ENCODE measurements around the gene CEP120. TPM values are rescaled to one million over a fixed set of nuclear protein-coding genes. Genes with fewer than 3 reads are reported as not detected.
"Not testable (repeated sequence)": the region's sequence is repeated elsewhere in the genome, so short reads cannot be mapped to it uniquely, and the experiment has no call there.

The CEP120 gene
- total RNA-seq, 1 experiment from 2014 or later: 25.5 TPM

DNA sequence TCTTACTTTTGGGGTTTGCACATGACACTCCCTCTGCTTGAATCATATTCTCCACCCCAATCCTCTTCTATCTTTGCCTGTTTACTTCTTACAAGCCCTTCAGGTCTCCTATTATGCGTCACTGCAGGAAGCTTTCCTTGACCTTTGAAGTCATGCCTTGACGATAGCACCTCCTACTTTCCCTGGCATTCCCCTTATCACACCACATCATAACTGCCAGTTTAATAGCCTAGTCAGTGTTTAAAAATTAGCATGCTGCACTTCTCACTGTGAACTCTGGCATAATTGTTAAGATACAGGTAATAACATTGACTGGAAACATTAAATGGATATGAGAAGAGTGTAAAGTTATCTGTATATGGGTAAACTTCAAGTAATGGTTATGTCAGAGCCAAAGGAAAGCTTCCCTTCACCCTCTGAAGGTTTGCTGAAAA lies 37.1 kb upstream of the CEP120 start:
- no peak overlapping the region for H3K4me3 ChIP-seq (ENCODE audit: low read depth, low read length, poor library complexity, severe bottlenecking)
- CTCF ChIA-PET: no interaction called here

DNA sequence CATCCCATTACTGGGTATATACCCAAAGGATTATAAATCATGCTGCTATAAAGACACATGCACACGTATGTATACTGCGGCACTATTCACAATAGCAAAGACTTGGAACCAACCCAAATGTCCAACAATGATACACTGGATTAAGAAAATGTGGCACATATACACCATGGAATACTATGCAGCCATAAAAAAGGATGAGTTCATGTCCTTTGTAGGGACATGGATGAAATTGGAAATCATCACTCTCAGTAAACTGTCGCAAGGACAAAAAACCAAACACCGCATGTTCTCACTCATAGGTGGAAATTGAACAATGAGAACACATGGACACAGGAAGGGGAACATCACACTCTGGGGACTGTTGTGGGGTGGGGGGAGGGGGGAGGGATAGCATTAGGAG lies 35.8 kb upstream of the CEP120 start:
- POLR2A ChIA-PET (ENCODE audit: low non-redundant PET); H3K36me3 ChIP-seq (ENCODE audit: insufficient read depth, low read length, poor library complexity, severe bottlenecking); H3K9me3 ChIP-seq (ENCODE audit: low read depth, low read length, poor library complexity, severe bottlenecking); H3K27ac ChIP-seq (ENCODE audit: low read depth, low read length, poor library complexity, severe bottlenecking); CTCF ChIA-PET; DNase-seq (ENCODE audit: low spot score); BruUV-seq (replicated peaks); intact Hi-C loops (cut with micrococcal nuclease; ENCODE audit: unreplicated experiment); H3K27me3 ChIP-seq (replicated peaks; ENCODE audit: insufficient read depth, low read depth, low read length, poor library complexity); H3K4me3 ChIP-seq (ENCODE audit: low read depth, low read length, poor library complexity, severe bottlenecking): not testable (repeated sequence)
- H3K4me1 ChIP-seq (ENCODE audit: insufficient read depth, low read length, poor library complexity, severe bottlenecking): peaks cover 40% of the 10 kb centered on the region

More for the DNA sequence above, 37.1 kb upstream of the CEP120 start:
- Histone ChIP-seq H3K4me1 (ENCODE audit: insufficient read depth, low read length, poor library complexity, severe bottlenecking) (peaks cover 28% of the 10 kb centered on the region), H3K9me3 (ENCODE audit: low read depth, low read length, poor library complexity, severe bottlenecking) (no peaks in the 10 kb centered on the region), H3K27me3 (replicated peaks; ENCODE audit: insufficient read depth, low read depth, low read length, poor library complexity) (no peaks in the 10 kb centered on the region), H3K36me3 (ENCODE audit: insufficient read depth, low read length, poor library complexity, severe bottlenecking) (no peaks in the 10 kb centered on the region), H3K27ac (ENCODE audit: low read depth, low read length, poor library complexity, severe bottlenecking) (no peak overlapping the region)
- POLR2A ChIA-PET (ENCODE audit: low non-redundant PET): no interaction called here
- peak; percentile 18 for DNase-seq (ENCODE audit: low spot score)
- intact Hi-C loops (cut with micrococcal nuclease; ENCODE audit: unreplicated experiment): no loop called here
- BruUV-seq (replicated peaks): no TSS peak
- no peak for TF ChIP-seq EZH2 (IDR thresholded peaks at IDR 0.05; ENCODE audit: borderline replicate concordance, low read depth, low read length, poor library complexity, severe bottlenecking)
- TF ChIP-seq, protein P1, sequence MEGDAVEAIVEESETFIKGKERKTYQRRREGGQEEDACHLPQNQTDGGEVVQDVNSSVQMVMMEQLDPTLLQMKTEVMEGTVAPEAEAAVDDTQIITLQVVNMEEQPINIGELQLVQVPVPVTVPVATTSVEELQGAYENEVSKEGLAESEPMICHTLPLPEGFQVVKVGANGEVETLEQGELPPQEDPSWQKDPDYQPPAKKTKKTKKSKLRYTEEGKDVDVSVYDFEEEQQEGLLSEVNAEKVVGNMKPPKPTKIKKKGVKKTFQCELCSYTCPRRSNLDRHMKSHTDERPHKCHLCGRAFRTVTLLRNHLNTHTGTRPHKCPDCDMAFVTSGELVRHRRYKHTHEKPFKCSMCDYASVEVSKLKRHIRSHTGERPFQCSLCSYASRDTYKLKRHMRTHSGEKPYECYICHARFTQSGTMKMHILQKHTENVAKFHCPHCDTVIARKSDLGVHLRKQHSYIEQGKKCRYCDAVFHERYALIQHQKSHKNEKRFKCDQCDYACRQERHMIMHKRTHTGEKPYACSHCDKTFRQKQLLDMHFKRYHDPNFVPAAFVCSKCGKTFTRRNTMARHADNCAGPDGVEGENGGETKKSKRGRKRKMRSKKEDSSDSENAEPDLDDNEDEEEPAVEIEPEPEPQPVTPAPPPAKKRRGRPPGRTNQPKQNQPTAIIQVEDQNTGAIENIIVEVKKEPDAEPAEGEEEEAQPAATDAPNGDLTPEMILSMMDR (conservative IDR thresholded peaks at IDR 0.05; ENCODE audit: low read depth, low read length): no peak

DNA sequence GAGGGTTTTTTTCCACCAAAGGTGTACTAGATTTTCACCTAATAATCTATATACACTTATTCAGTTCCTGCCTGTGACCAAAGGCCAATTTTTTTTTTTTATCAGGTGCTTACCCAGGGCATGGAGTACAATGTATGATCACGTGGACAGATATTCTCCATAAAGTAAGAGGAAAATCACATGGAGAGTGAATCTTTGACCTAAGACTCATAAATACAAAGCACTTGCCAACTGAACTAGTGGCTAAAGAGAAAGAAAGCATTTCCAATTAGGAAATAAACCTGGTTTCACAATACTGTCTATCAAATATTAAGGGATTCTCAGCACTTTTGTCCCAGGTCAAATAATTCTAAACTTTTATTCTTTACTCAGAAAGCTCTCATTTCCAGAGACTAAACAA lies 33.0 kb upstream of the CEP120 start:
- intact Hi-C loops (cut with micrococcal nuclease; ENCODE audit: unreplicated experiment): no loop called here
- Histone ChIP-seq H3K27ac (ENCODE audit: low read depth, low read length, poor library complexity, severe bottlenecking) (peak overlapping the region; percentile 68), H3K27me3 (replicated peaks; ENCODE audit: insufficient read depth, low read depth, low read length, poor library complexity) (no peaks in the 10 kb centered on the region), H3K4me1 (ENCODE audit: insufficient read depth, low read length, poor library complexity, severe bottlenecking) (peaks cover 53% of the 10 kb centered on the region), H3K36me3 (ENCODE audit: insufficient read depth, low read length, poor library complexity, severe bottlenecking) (no peaks in the 10 kb centered on the region), H3K9me3 (ENCODE audit: low read depth, low read length, poor library complexity, severe bottlenecking) (no peaks in the 10 kb centered on the region), H3K4me3 (ENCODE audit: low read depth, low read length, poor library complexity, severe bottlenecking) (no peak overlapping the region)
- CTCF ChIA-PET: no interaction called here
- no peak for TF ChIP-seq EZH2 (IDR thresholded peaks at IDR 0.05; ENCODE audit: borderline replicate concordance, low read depth, low read length, poor library complexity, severe bottlenecking)
- TF ChIP-seq, protein P1 (conservative IDR thresholded peaks at IDR 0.05; ENCODE audit: low read depth, low read length): no peak
- POLR2A ChIA-PET (ENCODE audit: low non-redundant PET): no interaction called here
- DNase-seq (ENCODE audit: low spot score): no peak
- no TSS peak for BruUV-seq (replicated peaks)

DNA sequence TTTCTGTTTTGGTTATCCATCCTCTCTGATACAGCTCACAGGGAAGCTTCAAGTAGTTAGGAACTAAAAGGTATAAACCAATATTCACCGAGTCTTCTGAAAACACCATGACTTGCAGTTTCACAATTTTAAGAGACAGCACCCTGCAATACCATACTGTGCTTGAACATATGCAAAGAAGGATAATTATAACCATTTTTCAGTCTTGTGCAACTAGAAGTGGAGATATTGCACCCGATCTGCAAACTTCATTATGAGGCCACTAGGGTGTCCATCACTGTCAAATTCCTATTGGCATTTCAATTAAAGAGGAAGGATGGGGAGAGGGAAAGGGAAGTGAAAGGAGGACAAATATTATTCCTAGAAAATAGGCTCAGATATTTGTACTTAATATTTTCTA lies 32.4 kb upstream of the CEP120 start:
- POLR2A ChIA-PET (ENCODE audit: low non-redundant PET): no interaction called here
- H3K27ac ChIP-seq (ENCODE audit: low read depth, low read length, poor library complexity, severe bottlenecking): peak overlapping the region; percentile 68
- peaks cover 56% of the 10 kb centered on the region for H3K4me1 ChIP-seq (ENCODE audit: insufficient read depth, low read length, poor library complexity, severe bottlenecking)
- no peak overlapping the region for H3K4me3 ChIP-seq (ENCODE audit: low read depth, low read length, poor library complexity, severe bottlenecking)
- CTCF ChIA-PET: no interaction called here
- TF ChIP-seq EZH2 (IDR thresholded peaks at IDR 0.05; ENCODE audit: borderline replicate concordance, low read depth, low read length, poor library complexity, severe bottlenecking): no peak
- TF ChIP-seq, protein P1 (conservative IDR thresholded peaks at IDR 0.05; ENCODE audit: low read depth, low read length): peak; percentile 50
- no TSS peak for BruUV-seq (replicated peaks)
- no peaks in the 10 kb centered on the region for H3K36me3 ChIP-seq (ENCODE audit: insufficient read depth, low read length, poor library complexity, severe bottlenecking)
- intact Hi-C loops (cut with micrococcal nuclease; ENCODE audit: unreplicated experiment): loop anchor here (1.0 kb wide), 1 partner anchor 32 kb away; the partner anchor contains the start of gene CEP120
- peak; percentile 44 for DNase-seq (ENCODE audit: low spot score)
- H3K9me3 ChIP-seq (ENCODE audit: low read depth, low read length, poor library complexity, severe bottlenecking): no peaks in the 10 kb centered on the region
- H3K27me3 ChIP-seq (replicated peaks; ENCODE audit: insufficient read depth, low read depth, low read length, poor library complexity): no peaks in the 10 kb centered on the region
